Activated CD8-positive, alpha-beta memory T cell treated with anti-CD3 and anti-CD28 coated beads for 1 hour (primary cell): ENCODE data around the gene TMEM191B.
A peak's percentile ranks its signal among the peaks of the same experiment; 100 is the strongest.
"Not testable (repeated sequence)": the region's sequence is repeated elsewhere in the genome, so short reads cannot be mapped to it uniquely, and the experiment has no call there.

Source experiments
- DNase-seq, 2 donors: peaks; one replicate each; pipeline ENCODE4 v3.0.0-alpha.2; 2020; ENCODE audit warnings: low read depth in 1 of 2; ENCODE audit errors: extremely low read depth in 1 of 2

TMEM191B gene

GRCh38 chr22:18554280-18555256, 27.0 kb downstream of the TMEM191B start:
- DNase-seq = not testable (repeated sequence)

DNA sequence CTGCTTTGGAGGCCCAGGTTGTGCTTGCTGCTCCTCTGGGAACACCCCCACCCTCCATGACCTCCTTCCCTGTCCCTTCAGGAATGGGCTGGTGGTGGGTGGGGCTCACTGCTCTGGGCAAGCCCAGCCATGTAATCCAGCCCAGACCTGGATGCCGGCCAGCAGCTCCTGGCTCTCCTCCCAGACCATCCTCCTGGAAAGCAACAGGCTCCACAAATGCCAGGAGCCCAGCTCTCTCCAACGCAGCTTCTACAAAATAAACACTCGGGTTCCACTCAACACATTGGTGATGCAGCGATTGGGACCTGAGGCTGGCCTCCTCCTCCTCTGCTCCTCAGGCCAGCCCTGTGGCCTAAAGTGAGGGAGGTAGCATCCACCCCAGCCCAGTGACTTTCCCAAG, 30.9 kb downstream of the TMEM191B start:
- not testable (repeated sequence) for DNase-seq

DNA sequence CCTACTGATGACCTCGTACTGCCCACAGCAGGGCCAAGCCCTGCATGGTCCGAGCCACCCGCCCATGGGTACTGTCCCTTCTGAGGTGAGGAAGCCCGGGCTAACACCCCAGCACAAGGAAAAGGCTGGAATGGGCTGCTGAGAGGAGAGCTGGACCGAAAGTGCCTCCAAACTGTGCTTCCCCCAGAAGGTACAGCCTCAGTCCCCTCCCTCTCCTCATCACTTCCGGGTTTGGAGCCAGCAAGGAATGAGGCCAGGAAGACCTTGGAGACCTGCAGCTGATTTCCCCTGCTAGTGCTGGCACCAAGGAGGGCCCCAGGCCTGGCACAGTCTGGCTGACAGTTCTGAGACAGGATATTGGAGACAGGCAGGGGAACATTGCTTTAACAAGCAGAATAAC, 31.3 kb downstream of the TMEM191B start:
- not testable (repeated sequence) for DNase-seq

DNA sequence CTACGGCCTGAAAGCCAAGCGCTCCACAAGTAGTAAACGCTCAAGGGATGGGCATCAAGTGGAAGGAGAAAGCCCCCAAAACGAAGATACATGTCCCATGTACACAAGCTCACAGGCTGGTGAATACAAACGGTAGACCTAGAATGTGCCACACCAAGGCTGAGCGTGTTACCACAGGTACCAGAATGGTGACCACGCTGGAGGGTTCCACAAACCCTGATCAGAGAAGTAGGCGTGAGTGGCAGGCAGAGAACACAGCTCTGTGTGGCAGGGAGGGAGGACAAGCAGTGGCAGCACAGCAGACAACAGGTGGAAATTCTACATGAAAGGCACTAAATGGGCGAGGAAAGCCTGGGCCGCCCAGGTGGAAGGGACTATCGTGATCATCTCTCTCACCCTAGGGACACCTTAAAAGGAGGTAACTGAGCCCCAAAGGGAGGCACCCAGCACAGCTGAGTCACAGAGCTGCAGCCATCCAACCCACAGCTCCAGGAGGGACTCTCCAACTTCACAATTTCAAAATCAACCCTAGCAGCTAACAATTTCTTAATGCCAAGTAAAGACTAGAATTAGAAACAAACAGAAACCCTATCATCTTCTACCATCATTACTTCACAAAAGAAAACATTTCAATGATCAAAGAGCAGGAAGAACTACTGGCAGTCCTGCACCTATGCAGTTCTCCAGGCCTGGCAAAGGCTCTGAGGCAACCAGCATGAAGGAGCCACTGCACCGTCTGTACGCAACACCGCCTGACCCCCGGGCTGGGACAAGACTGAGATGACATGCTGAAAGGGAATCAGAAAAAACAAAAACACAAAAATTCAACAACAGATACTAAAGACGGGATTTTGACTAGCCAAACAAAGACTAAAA, 32.7 kb downstream of the TMEM191B start:
- DNase-seq = not testable (repeated sequence)

DNA sequence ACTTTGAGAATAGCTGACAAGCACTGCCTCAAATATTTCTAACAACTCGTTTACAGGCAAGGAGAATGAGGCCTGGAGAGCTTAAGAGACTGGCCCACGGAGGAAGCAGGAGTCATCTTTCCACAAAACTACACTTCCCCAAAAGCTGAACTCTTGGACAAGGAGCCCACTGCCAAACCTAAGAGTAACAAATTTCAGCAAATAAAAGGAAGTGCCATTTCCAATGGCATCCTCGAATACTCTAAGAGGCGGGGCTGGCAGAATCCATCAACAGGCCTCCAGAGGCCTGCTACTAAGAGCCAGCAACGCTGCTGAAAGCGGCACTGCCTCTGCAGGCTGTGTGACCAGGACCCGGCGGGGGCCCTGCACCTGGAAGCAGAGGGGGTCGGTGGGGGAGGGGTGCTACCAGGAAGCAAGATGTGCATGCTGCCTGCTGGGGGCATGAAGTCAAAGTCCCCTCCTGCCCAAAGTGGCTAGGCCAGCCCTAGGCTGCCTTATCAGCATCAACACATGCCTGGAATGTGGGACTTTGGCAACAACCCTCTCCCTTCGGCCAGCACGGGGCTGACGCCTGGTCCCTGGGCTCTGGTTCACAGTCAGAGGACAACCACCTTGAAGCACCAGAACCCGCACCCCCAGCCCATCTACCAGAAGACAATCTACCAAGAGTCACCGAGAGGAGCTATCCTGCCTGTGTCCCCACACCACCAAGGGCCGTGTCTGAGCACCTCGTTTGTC, 43.1 kb downstream of the TMEM191B start:
- not testable (repeated sequence) for DNase-seq

- not testable (repeated sequence) for DNase-seq
These were observed 46.0 kb downstream of the TMEM191B start for GRCh38 chr22:18573483-18574164.

DNA sequence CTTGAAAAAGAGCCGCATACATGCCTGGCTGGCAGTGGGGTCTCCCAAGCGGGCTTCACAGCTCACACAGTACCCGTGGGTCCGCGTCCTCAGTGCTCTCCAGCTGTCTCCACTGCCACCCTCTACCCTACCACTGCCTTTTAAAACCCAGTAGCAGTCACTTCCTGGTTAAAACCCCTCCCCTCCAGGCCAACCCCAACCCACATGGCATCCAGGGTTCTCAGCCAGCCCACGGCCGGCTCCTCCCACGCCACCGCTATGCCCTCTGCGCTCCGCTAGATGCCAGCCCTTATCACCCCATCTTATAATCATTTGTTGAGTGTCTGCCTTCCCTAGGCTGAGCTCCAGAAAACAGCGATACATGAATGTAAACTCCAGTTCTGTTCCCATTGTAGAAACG, 47.0 kb downstream of the TMEM191B start:
- DNase-seq = not testable (repeated sequence)

DNA sequence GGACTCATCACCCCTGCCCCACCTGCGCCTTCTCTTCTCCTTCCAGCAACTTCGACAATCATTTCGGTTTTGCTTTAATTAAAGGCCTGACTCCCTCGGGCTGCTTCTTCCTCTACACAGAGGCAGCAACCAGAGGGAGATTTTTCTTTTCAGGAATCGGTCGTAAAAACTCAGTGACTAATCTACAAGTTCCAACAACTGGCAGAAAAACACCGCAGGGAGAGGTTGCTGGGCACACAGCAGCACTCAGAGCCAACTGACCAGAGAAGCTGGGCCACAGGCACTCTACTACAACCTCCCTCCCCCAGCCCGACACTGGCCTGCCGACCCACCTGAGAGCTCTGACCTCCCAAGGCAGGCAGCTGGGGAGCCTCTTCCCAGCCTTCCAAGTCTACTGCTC, 48.1 kb downstream of the TMEM191B start:
- not testable (repeated sequence) for DNase-seq

- not testable (repeated sequence) for DNase-seq
These were observed 49.7 kb downstream of the TMEM191B start for GRCh38 chr22:18577090-18577818.

DNA sequence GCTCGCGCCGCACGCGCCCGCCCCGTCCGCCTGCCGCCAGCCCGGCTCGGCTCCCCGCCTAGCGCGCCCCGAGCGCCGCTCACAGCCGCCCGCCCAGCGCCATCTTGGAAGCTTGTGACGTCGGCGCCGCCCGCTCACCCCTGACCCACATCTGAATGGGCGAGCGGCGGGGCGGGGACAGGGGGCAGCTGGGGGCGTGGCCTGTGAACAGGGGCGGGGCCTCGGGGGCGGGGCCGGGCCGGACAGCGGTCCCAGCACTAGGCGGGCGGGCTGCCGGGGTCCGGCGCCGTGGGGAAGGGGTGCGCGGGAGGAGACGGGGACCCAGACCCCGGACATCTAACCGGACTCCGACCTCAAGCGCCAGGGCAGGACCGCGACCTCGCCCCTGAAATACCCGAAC, 50.2 kb downstream of the TMEM191B start:
- DNase-seq = peak in 1 of 2 donors; percentile 29
